Measurements from ENCODE around the gene HPF1. TPM values are rescaled to one million over a fixed set of nuclear protein-coding genes. Genes with fewer than 3 reads are reported as not detected.
"Not testable (repeated sequence)": the region's sequence is repeated elsewhere in the genome, so short reads cannot be mapped to it uniquely, and the experiment has no call there.

The HPF1 gene
- 20.2 TPM for total RNA-seq
- long read RNA-seq, transcript HPF1-201 (8 exons, 1,230 nt), result major isoform, 28 of 33 reads
- long read RNA-seq, partial matches to known transcripts, result 3 of 33 reads
- long read RNA-seq, other reads (novel, unspliced or antisense), result 2 of 33 reads

DNA sequence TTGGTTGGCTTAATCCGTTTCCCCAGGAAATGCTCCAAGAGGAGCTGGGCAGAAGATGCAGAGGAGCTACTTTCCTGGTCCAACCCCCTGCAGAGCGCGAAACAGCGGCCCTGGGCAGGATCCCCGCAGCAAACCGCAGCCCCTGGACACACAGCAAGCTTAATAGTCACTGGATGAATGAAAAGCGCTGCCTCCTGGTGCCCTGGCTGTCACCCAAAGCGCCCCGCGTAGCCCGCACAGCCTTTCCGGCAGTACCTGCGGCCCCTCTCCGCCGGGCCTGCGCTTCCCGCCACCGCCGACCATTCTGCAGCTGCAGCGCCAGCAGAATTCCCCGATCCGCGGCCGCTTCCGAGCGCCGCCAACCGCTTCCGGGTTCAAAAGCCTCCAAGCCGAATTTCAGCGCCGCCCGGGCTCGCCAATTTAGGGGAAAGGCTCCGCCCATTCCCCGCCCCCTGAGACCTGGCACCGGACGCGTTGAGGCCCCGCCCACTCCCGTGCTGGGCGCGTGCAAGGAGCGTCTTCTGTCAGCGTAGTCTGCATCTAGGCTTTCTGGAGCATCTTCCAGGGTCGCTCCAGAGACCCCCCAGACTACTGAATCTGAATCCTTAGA lies at the start of gene HPF1:
Gene HPF1, minus strand, starts transcription at position 370 of the 610 bp plus-strand sequence. Its CDS starts 67 bp downstream, at position 303.
- ATAC-seq, result peak; percentile 99
- peak; percentile 96 for DNase-seq
- intact Hi-C loops (cut with micrococcal nuclease), result no loop called here

DNA sequence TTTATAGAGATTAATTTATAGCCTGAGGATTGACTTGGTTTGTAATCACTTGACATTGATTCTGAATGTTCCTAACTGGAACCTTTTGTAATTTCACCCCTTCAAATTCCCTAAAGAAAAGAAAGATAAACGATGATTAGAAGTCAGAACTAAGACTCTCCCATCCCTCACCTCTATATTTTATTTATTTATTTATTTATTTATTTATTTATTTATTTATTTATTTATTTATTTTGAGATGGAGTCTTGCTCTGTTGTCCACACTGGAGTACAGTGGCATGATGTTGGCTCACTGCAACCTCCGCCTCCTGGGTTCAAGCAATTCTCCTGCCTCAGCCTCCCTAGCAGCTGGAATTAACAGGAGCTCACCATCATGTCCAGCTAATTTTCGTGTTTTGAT lies 49.0 kb upstream of the HPF1 start:
- ATAC-seq; intact Hi-C loops (cut with micrococcal nuclease); DNase-seq: not testable (repeated sequence)

DNA sequence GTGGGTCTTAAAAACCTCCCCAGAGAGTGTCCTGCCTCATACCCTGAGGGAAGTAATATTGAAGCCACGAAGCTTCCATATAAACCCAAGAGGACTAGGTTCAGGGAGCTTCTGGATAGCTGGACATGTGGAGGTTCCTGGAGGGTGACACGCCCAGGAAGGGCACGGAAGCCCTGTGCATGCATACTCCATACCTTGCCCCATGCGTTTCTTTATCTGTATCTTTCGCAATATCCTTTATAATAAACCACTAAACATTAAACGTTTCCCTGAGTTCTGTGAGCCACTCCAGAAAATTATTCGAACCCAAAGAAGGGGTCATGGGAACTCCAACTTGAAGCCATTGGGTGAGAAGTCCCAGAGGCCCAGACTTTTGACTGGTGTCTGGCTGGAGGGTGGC lies 45.7 kb upstream of the HPF1 start:
- intact Hi-C loops (cut with micrococcal nuclease), result no loop called here
- DNase-seq (no peak), ATAC-seq (no peak)

DNA sequence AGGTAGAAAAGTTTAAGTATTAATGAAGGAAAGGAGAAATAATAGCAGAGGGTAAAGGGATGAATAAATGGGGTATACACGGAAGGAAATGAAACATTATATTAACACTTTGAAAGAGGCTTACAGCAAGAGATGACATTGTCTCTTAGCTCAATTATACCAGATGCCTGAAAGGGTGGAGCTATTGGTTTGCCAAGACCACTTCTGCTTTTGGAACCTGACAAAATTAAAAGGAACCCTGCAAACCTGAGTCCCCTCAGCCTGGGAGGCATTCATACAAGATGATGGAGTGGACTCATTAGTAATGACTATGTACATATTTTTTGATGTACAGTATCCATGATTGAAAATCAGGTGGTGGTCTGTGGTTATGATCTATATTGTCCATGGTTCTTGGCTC lies 45.1 kb upstream of the HPF1 start:
- ATAC-seq (no peak), DNase-seq (no peak)
- intact Hi-C loops (cut with micrococcal nuclease), result no loop called here

GRCh38 chr4:169800541-169800940 lies 42.8 kb upstream of the HPF1 start:
- intact Hi-C loops (cut with micrococcal nuclease), result no loop called here
- ATAC-seq, result no peak
- DNase-seq, result no peak

GRCh38 chr4:169799260-169799659 lies 41.5 kb upstream of the HPF1 start:
- intact Hi-C loops (cut with micrococcal nuclease), result no loop called here
- ATAC-seq (no peak), DNase-seq (no peak)

- no peak for ATAC-seq
- intact Hi-C loops (cut with micrococcal nuclease), result no loop called here
- DNase-seq, result no peak
These were observed 37.8 kb upstream of the HPF1 start for GRCh38 chr4:169795585-169795984.

- DNase-seq (peak; percentile 36), ATAC-seq (peak; percentile 64)
- intact Hi-C loops (cut with micrococcal nuclease), result no loop called here
These were observed 33.9 kb upstream of the HPF1 start for GRCh38 chr4:169791527-169792156.

GRCh38 chr4:169791062-169791461 lies 33.3 kb upstream of the HPF1 start:
- intact Hi-C loops (cut with micrococcal nuclease), result no loop called here
- DNase-seq (no peak), ATAC-seq (no peak)

DNA sequence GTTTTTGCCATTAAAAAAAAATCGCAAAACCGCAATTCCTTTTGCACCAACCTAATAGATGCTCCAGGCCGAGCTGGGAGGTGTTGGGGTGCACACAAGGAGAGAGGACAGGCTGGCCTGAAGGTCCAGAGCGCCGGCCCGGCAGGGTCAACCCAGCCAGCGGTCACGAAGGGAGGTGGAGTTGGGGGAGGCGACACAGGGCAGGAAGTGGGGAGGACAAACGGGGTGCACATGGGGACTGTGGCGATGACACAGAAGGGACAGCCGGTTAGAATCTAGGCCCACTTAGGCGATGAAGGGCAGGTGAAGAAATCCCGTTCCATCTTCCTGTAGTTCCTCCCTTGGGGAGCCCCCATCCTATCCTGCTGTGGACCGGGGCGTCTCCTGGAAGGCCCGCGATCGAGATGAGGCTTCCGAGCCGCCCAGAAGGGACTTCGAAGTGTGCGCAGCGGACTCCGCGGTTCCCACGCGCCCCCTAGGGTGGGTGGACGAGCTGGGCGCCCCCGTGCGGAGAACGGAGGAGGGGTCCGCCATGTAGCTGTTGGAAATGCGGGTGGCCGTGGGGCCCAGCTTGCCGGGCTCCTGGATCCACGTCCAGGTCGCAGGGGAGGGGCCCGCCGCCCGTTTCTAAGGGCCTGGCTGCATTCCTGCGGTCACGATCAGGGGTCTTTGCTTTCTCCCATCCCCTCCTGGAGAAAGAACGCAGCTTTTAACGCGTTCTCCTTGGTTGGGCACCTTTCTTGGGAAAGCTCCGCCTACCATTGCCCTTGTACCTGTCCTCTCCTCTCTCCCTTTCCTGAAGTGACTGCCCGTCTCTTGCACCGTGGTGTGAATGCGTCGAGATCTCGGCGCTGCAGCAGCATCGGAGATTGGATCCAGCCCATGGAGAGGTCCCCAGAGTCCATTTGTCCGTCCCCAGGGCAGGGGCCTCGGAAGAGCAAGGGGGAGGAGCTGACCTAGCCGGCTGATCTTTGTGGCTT lies 17.0 kb upstream of the HPF1 start:
- DNase-seq, result peak; percentile 49
- peak; percentile 51 for ATAC-seq
- intact Hi-C loops (cut with micrococcal nuclease), result no loop called here

DNA sequence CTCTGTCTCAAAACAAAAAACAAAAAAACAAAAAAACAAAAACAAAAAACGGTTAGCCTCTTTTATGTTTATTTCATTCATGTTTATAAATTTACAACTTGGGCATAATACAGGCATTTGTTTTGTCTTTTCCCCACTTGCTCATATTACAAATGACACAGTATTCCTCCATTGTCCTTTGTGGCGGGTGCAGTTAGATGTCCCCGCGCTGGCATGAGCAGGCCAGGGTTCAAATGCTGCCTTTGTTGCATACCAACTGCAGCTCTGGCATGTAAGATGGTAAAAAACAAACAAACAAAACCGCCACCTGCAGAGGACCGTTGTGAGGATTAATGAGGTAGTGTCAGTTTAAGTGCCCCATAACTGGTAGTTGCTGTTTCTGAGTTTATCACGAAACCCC lies 16.1 kb upstream of the HPF1 start:
- ATAC-seq (no peak), DNase-seq (no peak)
- intact Hi-C loops (cut with micrococcal nuclease), result no loop called here

- intact Hi-C loops (cut with micrococcal nuclease); ATAC-seq; DNase-seq: not testable (repeated sequence)
These were observed 13.9 kb upstream of the HPF1 start for GRCh38 chr4:169771556-169772080.

GRCh38 chr4:169770416-169770815 lies 12.7 kb upstream of the HPF1 start:
- peak; percentile 34 for ATAC-seq
- no peak for DNase-seq
- intact Hi-C loops (cut with micrococcal nuclease), result no loop called here

DNA sequence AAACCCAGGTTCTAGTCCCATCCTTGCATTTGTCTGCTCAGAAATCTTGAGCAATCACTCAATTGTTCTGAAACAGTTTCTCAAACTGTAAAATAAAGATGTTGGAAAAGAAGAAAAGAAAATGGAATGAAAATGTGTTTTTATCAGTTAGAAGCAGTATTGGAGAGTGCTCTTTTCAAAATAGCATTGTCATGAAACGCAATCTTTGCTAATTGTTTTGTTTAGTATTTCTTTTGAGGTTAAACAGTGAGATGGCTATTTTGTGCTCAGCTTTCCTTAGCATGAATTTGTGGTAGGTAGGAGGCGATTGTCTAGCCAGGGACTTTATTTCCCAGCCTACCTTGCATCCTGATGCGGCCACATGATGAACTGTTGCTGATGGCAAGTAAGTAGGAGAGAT lies 10.6 kb upstream of the HPF1 start:
- no peak for ATAC-seq
- intact Hi-C loops (cut with micrococcal nuclease), result no loop called here
- no peak for DNase-seq

- intact Hi-C loops (cut with micrococcal nuclease), result no loop called here
These were observed 9.0 kb upstream of the HPF1 start for GRCh38 chr4:169766741-169767140.

DNA sequence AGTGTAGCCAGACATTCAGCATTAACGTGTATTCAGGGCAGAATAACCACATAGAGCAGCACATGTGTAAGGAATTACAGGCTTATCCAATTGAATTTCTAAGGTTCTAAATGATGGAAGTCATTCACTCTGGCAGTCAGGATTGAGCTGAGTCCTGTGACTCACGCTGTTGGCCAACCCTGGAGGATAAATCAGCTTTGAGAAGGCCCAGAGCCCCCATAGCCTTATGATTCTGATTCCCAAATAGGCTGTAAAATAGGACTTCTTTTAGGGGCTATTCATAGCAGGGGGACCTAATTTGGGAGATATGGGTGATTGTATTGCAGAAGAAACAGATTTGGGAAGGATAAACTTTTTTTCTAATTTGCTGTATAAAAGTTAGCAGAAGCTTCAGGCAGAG lies 8.1 kb upstream of the HPF1 start:
- intact Hi-C loops (cut with micrococcal nuclease), result no loop called here
- ATAC-seq (no peak), DNase-seq (no peak)

More at GRCh38 chr4:169766741-169767140, 9.0 kb upstream of the HPF1 start:
- DNase-seq, result no peak
- no peak for ATAC-seq

DNA sequence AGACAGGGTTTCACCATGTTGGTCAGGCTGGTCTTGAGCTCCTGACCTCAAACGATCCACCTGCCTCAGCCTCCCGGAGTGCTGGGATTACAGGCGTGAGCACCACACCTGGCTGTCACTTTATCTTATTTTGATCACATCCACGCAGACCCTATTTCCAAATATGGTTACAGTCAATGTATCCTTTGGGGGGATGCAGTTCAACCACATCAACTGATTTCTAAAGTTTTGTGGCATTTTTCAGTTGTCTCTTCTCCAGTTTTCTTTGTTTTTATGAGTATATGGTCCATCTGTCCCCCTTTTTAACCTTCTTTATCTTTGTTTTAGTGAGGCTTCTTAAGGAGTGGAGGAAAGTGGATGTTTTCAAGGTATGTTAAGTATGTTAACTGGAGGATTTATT lies 4.1 kb upstream of the HPF1 start:
- DNase-seq, result no peak
- no peak for ATAC-seq
- intact Hi-C loops (cut with micrococcal nuclease), result no loop called here

DNA sequence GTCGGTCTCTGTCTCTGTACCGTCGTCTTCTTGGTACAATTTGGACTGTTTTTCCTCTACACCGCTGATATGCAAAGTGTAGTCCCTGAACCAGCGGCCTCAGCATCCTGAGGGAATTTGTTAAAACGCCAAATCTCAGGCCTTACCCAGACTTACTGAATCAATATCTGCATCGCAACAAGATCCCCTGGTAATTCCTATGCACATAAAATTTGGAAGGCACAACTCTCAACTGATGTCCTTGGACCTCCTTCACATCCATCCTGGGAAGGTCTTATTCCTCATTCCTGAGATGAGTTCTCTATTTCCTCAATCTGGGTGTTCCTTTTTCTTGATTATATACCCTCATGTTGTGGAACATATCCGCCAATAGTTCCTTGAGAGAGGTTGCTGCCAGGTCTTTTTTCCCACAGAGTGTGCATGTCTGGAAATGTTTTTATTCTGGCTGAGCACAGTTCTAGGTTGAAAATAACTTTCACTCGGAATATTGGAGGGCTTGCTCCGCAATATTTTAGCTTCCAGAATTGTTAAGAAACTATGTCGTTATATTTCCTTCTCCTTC lies 738 bp upstream of the HPF1 start:
- intact Hi-C loops (cut with micrococcal nuclease), result no loop called here
- ATAC-seq (peak; percentile 8), DNase-seq (no peak)

- ATAC-seq, result peak; percentile 9
- intact Hi-C loops (cut with micrococcal nuclease), result no loop called here
- DNase-seq, result no peak
These were observed 671 bp downstream of the HPF1 start for GRCh38 chr4:169756971-169757574.
